ENCODE data around the gene MXRA5. TPM values are rescaled to one million over a fixed set of nuclear protein-coding genes. Genes with fewer than 3 reads are reported as not detected.

Gene MXRA5
- total RNA-seq, 1 experiment from 2014 or later: 2.8 TPM

DNA sequence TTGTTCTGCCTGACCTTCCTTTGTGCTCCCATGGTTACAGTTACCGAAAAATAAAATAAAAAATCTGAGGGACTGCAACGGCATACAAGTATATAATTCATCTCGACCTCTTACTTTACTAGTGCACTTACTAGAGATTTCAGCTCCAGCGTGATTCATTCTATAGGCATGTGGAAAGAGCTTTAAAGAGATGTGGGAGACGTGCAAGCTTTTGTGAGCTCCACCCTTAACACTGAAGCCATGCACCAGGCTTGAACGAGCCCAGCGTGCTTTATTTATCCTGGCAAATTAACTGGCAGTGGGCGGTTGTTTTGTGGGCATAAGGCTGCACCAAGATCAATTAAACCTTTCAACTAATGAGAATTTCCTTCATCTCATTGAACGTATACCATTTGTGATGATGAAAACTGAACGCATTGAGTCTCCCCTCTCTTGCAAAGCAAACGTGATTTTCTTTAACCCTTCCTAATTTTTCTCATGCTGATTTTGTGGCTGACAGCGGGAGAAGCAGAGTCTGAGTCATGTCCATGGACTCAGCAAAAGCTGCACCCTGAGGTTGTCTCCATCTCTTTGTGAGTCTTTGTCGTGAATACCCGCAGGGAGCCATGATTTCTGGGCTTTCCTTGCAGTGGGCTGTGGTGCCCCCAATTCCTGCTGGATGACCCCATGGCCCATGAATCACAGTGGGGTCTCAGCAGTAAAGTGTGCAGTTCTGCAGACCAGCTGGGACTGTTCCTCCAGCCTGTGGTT lies 60.1 kb downstream of the MXRA5 start:
- H3K27me3 Mint-ChIP-seq (ENCODE audit: low read depth): peaks cover 2% of the 10 kb centered on the region; the same call in 1 of the 2 replicates
- no peak for TF ChIP-seq ESRRA (CRISPR knock-in tag; IDR thresholded peaks at IDR 0.05; ENCODE audit: borderline replicate concordance)
- TF ChIP-seq ATF1 (CRISPR knock-in tag; IDR thresholded peaks at IDR 0.05): no peak
- TF ChIP-seq, protein P1, sequence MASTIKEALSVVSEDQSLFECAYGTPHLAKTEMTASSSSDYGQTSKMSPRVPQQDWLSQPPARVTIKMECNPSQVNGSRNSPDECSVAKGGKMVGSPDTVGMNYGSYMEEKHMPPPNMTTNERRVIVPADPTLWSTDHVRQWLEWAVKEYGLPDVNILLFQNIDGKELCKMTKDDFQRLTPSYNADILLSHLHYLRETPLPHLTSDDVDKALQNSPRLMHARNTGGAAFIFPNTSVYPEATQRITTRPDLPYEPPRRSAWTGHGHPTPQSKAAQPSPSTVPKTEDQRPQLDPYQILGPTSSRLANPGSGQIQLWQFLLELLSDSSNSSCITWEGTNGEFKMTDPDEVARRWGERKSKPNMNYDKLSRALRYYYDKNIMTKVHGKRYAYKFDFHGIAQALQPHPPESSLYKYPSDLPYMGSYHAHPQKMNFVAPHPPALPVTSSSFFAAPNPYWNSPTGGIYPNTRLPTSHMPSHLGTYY (CRISPR knock-in tag; IDR thresholded peaks at IDR 0.05): no peak
- TF ChIP-seq TCF7 (CRISPR knock-in tag; IDR thresholded peaks at IDR 0.05; ENCODE audit: low read depth): no peak
- TF ChIP-seq, protein P2, sequence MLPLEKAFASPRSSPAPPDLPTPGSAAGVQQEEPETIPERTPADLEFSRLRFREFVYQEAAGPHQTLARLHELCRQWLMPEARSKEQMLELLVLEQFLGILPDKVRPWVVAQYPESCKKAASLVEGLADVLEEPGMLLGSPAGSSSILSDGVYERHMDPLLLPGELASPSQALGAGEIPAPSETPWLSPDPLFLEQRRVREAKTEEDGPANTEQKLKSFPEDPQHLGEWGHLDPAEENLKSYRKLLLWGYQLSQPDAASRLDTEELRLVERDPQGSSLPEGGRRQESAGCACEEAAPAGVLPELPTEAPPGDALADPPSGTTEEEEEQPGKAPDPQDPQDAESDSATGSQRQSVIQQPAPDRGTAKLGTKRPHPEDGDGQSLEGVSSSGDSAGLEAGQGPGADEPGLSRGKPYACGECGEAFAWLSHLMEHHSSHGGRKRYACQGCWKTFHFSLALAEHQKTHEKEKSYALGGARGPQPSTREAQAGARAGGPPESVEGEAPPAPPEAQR (CRISPR knock-in tag; IDR thresholded peaks at IDR 0.05): no peak
- no peak for TF ChIP-seq IRF2 (CRISPR knock-in tag; IDR thresholded peaks at IDR 0.05; ENCODE audit: borderline replicate concordance, low read depth)
- TF ChIP-seq CREB1 (CRISPR knock-in tag; IDR thresholded peaks at IDR 0.05): no peak
- no peak for TF ChIP-seq NFE2L1 (CRISPR knock-in tag; IDR thresholded peaks at IDR 0.05)
- TF ChIP-seq, protein P3, sequence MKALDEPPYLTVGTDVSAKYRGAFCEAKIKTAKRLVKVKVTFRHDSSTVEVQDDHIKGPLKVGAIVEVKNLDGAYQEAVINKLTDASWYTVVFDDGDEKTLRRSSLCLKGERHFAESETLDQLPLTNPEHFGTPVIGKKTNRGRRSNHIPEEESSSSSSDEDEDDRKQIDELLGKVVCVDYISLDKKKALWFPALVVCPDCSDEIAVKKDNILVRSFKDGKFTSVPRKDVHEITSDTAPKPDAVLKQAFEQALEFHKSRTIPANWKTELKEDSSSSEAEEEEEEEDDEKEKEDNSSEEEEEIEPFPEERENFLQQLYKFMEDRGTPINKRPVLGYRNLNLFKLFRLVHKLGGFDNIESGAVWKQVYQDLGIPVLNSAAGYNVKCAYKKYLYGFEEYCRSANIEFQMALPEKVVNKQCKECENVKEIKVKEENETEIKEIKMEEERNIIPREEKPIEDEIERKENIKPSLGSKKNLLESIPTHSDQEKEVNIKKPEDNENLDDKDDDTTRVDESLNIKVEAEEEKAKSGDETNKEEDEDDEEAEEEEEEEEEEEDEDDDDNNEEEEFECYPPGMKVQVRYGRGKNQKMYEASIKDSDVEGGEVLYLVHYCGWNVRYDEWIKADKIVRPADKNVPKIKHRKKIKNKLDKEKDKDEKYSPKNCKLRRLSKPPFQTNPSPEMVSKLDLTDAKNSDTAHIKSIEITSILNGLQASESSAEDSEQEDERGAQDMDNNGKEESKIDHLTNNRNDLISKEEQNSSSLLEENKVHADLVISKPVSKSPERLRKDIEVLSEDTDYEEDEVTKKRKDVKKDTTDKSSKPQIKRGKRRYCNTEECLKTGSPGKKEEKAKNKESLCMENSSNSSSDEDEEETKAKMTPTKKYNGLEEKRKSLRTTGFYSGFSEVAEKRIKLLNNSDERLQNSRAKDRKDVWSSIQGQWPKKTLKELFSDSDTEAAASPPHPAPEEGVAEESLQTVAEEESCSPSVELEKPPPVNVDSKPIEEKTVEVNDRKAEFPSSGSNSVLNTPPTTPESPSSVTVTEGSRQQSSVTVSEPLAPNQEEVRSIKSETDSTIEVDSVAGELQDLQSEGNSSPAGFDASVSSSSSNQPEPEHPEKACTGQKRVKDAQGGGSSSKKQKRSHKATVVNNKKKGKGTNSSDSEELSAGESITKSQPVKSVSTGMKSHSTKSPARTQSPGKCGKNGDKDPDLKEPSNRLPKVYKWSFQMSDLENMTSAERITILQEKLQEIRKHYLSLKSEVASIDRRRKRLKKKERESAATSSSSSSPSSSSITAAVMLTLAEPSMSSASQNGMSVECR (CRISPR knock-in tag; IDR thresholded peaks at IDR 0.05; ENCODE audit: borderline replicate concordance): no peak
- TF ChIP-seq, protein P4, sequence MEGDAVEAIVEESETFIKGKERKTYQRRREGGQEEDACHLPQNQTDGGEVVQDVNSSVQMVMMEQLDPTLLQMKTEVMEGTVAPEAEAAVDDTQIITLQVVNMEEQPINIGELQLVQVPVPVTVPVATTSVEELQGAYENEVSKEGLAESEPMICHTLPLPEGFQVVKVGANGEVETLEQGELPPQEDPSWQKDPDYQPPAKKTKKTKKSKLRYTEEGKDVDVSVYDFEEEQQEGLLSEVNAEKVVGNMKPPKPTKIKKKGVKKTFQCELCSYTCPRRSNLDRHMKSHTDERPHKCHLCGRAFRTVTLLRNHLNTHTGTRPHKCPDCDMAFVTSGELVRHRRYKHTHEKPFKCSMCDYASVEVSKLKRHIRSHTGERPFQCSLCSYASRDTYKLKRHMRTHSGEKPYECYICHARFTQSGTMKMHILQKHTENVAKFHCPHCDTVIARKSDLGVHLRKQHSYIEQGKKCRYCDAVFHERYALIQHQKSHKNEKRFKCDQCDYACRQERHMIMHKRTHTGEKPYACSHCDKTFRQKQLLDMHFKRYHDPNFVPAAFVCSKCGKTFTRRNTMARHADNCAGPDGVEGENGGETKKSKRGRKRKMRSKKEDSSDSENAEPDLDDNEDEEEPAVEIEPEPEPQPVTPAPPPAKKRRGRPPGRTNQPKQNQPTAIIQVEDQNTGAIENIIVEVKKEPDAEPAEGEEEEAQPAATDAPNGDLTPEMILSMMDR (IDR thresholded peaks at IDR 0.05): no peak
- DNase-seq (ENCODE audit: low spot score) (no peak), ATAC-seq (no peak)
- no peak overlapping the region for H3K4me3 Mint-ChIP-seq
- ChIA-PET CTCF (no interaction called here), POLR2A (no interaction called here)
- no peak overlapping the region for H3K27ac Mint-ChIP-seq
- H3K9me3 Mint-ChIP-seq: peaks cover 4% of the 10 kb centered on the region; the same call in 1 of the 2 replicates
- H3K4me1 Mint-ChIP-seq: peaks cover 6% of the 10 kb centered on the region; the same call in 1 of the 2 replicates
- no peaks in the 10 kb centered on the region for H3K36me3 Mint-ChIP-seq

DNA sequence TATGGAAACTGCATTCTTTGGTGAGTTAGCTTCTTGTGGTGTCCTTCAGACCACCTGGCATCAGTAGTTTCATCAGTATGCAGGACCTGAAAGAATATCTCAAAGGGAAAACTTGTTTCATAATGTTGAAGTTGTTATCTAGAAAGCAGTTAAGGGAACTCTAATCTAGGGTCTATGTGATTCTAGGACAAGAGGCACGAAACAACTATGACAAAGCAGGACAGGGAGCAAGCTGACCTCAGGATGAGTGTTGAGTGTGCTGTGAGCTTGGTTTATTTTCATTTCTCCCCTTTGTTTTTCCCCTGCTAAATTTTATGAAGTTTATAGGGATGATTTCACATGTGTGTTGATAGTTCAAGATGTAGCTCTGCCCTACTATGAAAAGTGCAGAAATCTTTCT lies 65.7 kb downstream of the MXRA5 start:
- DNase-seq (ENCODE audit: low spot score) (no peak), ATAC-seq (no peak)
- ChIA-PET POLR2A (no interaction called here), CTCF (no interaction called here)
- Mint-ChIP-seq H3K27ac (no peak overlapping the region), H3K36me3 (peaks cover 16% of the 10 kb centered on the region), H3K4me1 (no peaks in the 10 kb centered on the region), H3K27me3 (ENCODE audit: low read depth) (no peaks in the 10 kb centered on the region; the same call in 1 of the 2 replicates), H3K4me3 (no peak overlapping the region), H3K9me3 (peaks cover 26% of the 10 kb centered on the region)
- TF ChIP-seq TP53 (CRISPR knock-in tag; IDR thresholded peaks at IDR 0.05): no peak
- no peak for TF ChIP-seq ZNF416 (CRISPR knock-in tag; IDR thresholded peaks at IDR 0.05)
- TF ChIP-seq, protein P5, sequence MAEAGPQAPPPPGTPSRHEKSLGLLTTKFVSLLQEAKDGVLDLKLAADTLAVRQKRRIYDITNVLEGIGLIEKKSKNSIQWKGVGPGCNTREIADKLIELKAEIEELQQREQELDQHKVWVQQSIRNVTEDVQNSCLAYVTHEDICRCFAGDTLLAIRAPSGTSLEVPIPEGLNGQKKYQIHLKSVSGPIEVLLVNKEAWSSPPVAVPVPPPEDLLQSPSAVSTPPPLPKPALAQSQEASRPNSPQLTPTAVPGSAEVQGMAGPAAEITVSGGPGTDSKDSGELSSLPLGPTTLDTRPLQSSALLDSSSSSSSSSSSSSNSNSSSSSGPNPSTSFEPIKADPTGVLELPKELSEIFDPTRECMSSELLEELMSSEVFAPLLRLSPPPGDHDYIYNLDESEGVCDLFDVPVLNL (CRISPR knock-in tag; IDR thresholded peaks at IDR 0.05; ENCODE audit: borderline replicate concordance, low read depth): no peak
- no peak for TF ChIP-seq TCF7 (CRISPR knock-in tag; IDR thresholded peaks at IDR 0.05; ENCODE audit: low read depth)
- TF ChIP-seq PRRX2 (CRISPR knock-in tag; IDR thresholded peaks at IDR 0.05): no peak
- no peak for TF ChIP-seq GABPB1 (CRISPR knock-in tag; IDR thresholded peaks at IDR 0.05)
- TF ChIP-seq, protein P6, sequence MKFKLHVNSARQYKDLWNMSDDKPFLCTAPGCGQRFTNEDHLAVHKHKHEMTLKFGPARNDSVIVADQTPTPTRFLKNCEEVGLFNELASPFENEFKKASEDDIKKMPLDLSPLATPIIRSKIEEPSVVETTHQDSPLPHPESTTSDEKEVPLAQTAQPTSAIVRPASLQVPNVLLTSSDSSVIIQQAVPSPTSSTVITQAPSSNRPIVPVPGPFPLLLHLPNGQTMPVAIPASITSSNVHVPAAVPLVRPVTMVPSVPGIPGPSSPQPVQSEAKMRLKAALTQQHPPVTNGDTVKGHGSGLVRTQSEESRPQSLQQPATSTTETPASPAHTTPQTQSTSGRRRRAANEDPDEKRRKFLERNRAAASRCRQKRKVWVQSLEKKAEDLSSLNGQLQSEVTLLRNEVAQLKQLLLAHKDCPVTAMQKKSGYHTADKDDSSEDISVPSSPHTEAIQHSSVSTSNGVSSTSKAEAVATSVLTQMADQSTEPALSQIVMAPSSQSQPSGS (CRISPR knock-in tag; IDR thresholded peaks at IDR 0.05; ENCODE audit: borderline replicate concordance, low read depth): no peak
- TF ChIP-seq, protein P1 (CRISPR knock-in tag; IDR thresholded peaks at IDR 0.05): no peak
- TF ChIP-seq SP1 (CRISPR knock-in tag; conservative IDR thresholded peaks at IDR 0.05): no peak
- TF ChIP-seq, protein P7, sequence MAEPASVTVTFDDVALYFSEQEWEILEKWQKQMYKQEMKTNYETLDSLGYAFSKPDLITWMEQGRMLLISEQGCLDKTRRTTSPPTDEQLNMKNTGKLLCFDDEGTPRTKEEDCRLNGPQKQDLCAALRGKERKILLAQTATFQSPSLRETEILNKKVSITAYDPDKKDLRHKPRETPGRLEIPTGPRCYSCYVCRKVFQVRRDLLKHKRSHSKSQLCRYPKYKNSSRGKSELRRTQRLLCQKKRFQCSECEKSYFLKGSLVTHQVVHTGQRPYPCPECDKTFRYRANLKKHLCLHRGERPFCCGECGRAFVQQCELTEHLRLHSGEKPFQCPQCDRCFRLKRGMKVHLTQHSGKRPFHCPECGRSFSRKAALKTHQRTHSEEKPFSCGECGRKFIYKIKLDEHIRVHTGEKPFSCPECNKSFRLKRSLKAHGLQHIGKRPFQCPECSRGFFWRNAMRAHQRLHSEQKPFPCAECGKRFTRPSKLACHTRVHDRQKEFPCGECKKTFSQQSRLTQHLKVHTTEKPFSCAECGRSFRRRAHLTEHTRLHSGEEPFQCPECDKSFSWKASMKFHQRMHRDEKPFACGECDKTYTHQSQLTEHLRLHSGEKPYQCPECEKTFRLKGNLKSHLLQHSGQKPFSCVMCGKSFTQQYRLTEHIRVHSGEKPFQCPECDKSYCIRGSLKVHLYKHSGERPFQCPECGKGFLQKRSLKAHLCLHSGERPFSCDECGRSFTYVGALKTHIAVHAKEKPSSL (CRISPR knock-in tag; conservative IDR thresholded peaks at IDR 0.05): no peak
- TF ChIP-seq NFE2L1 (CRISPR knock-in tag; IDR thresholded peaks at IDR 0.05): no peak

Data from WTC11 (cell line).